Measurements from ENCODE around the gene ATP13A2. TPM values are rescaled to one million over a fixed set of nuclear protein-coding genes. Genes with fewer than 3 reads are reported as not detected.

ATP13A2 gene
- polyA plus RNA-seq, 1 of the 3 experiments (the other 2 are of a cell fraction): 29.3 TPM

DNA sequence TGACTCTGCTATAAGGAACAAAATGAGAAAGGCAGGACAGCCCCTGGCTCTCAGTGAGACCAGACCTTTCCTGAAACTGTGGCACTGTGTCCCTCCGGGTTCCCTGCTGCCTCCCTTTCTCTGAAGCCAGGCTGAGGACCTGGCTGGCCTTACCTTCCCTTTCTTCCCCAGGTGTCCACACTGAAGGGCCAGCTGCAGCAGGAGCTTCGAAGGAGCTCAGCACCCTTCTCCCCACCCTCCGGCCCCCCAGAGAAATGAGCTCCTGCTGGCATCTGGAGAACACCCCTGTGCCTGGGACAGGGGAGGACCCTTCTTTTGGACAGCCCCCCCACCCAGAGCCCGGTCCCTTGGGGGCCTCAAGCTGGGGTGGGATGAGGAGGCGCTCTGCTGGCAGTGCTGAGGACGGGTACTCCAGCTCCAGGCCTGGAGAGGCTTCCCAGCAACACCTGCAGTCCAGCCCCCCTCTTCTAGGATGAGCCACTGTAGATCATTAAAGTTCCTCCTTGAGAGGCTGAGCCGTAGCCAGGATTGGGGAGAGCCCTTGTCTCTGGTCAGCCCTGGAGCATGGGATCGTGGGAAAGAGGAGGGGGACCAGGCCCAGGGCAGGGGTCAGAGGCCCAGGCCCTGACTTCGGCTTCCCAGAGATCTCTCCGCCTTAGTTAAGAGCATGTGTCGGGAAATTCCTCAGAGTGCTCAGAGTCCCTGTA, 39.4 kb downstream of the ATP13A2 start:
- Histone ChIP-seq H3K4me2 (no peak overlapping the region), H3K4me3 (ENCODE audit: low read depth in 2 of 2, low read length in 1 of 2) (no peak overlapping the region), H3K79me2 (ENCODE audit: insufficient read depth) (peaks cover 21% of the 10 kb centered on the region), H3K9me3 (no peaks in the 10 kb centered on the region), H2AFZ (ENCODE audit: low read depth) (no peak overlapping the region), H3K27me3 (ENCODE audit: insufficient read depth) (no peaks in the 10 kb centered on the region), H3K4me1 (ENCODE audit: control insufficient read depth in 1 of 2, insufficient read depth in 2 of 2, low read depth in 1 of 2, low read length in 1 of 2) (peaks cover 4 to 39% of the 10 kb centered on the region in 2 experiments; a peak in 2 of 4 replicates), H3K27ac (ENCODE audit: low read depth in 2 of 2, low read length in 1 of 2) (peak overlapping the region in 1 of 2 experiments; percentile 22; a peak in 1 of 4 replicates), H4K20me1 (ENCODE audit: insufficient read depth) (peaks cover 30% of the 10 kb centered on the region), H3F3A (replicated peaks; ENCODE audit: insufficient read depth) (peaks cover 12% of the 10 kb centered on the region), H3K36me3 (replicated peaks in 1 of 2; ENCODE audit: control insufficient read depth in 1 of 2, insufficient read depth in 2 of 2, low read length in 1 of 2) (peaks cover 10 to 24% of the 10 kb centered on the region in 2 experiments), H3K9me2 (no peaks in the 10 kb centered on the region), H3K9ac (no peak overlapping the region)
- CTCF ChIA-PET: interaction anchor here (0.7 to 1.1 kb wide), 2 partner anchors 9 to 14 kb away, joined by 3 read pairs; no protein-coding TSS in a partner anchor
- no peak for DNase-seq
- 95% methylated on average over 9 of the region's 11 CpGs for WGBS (ENCODE audit: low lambda C conversion rate)
- TF ChIP-seq SIN3A (IDR thresholded peaks at IDR 0.05; ENCODE audit: borderline replicate concordance, low read depth, low read length): no peak
- POLR2A ChIA-PET: no interaction called here

DNA sequence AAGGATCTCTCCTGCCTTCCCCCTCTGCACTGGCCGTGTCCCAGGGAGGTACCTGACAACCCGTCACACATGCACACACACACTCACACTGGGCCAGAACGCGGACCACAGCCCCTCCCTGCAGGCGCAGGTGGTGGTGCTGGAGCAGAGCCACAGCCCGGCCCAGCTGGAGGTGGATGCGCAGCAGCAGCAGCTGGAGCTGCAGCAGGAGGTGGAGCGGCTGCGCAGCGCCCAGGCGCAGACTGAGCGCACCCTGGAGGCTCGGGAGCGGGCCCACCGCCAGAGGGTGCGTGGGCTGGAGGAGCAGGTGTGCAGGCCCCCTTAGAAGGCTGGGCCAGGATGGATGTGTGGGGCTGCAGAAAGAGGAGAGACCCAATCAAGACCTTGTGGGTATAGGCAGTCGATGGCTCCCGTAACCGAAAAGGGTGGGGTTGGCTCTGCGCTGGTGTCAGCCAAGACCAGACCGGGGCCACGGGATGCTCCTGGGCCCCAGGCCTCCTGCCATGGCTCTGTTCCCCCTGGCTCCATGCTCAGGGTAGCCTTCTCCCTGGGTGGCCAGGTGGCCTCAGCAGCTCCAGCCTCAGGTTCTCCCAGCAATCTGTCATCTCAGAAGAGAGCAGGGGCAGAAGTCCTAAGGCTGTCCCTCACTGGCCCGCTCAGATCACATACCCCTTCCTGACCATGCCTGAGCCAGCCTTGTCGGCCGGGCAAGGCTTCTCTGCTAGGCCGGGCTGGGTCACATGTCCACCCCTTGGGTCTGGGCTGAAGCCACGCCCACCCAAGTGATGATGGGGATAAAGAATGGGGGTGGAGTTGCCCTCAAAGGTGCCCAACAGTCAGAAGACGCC, 40.2 kb downstream of the ATP13A2 start:
- Histone ChIP-seq H3K9me3 (no peaks in the 10 kb centered on the region), H4K20me1 (ENCODE audit: insufficient read depth) (peaks cover 30% of the 10 kb centered on the region), H3K4me1 (ENCODE audit: control insufficient read depth in 1 of 2, insufficient read depth in 2 of 2, low read depth in 1 of 2, low read length in 1 of 2) (peaks cover 11 to 38% of the 10 kb centered on the region in 2 experiments; a peak in 2 of 4 replicates), H3K9ac (no peak overlapping the region), H3K4me2 (no peak overlapping the region), H3K9me2 (no peaks in the 10 kb centered on the region), H3K36me3 (replicated peaks in 1 of 2; ENCODE audit: control insufficient read depth in 1 of 2, insufficient read depth in 2 of 2, low read length in 1 of 2) (peaks cover 6 to 19% of the 10 kb centered on the region in 2 experiments), H2AFZ (ENCODE audit: low read depth) (no peak overlapping the region), H3K79me2 (ENCODE audit: insufficient read depth) (peaks cover 15% of the 10 kb centered on the region; the same call in 1 of the 2 replicates), H3K27ac (ENCODE audit: low read depth in 2 of 2, low read length in 1 of 2) (peak overlapping the region in 1 of 2 experiments; percentile 47; a peak in 1 of 4 replicates), H3K4me3 (ENCODE audit: low read depth in 2 of 2, low read length in 1 of 2) (no peak overlapping the region), H3F3A (replicated peaks; ENCODE audit: insufficient read depth) (peaks cover 12% of the 10 kb centered on the region), H3K27me3 (ENCODE audit: insufficient read depth) (no peaks in the 10 kb centered on the region)
- POLR2A ChIA-PET: no interaction called here
- TF ChIP-seq MXI1 (IDR thresholded peaks at IDR 0.05; ENCODE audit: low read depth, low read length) (no peak), RFX5 (IDR thresholded peaks at IDR 0.05; ENCODE audit: low read length) (no peak), FOSL2 (IDR thresholded peaks at IDR 0.05; ENCODE audit: borderline replicate concordance, low read depth) (no peak), MEF2A (IDR thresholded peaks at IDR 0.05; ENCODE audit: borderline replicate concordance, low read depth) (no peak), USF1 (IDR thresholded peaks at IDR 0.05; ENCODE audit: borderline replicate concordance, low read depth) (peak; percentile 68; the same call in 1 of the 2 replicates), FOXJ3 (CRISPR knock-in tag; IDR thresholded peaks at IDR 0.05) (no peak)
- WGBS (ENCODE audit: low lambda C conversion rate): 98% methylated on average over 7 of the region's 28 CpGs
- no peak for DNase-seq
- CTCF ChIA-PET: interaction anchor here (0.7 kb wide), 1 partner anchor 9 kb away, joined by 3 read pairs; no protein-coding TSS in a partner anchor
